GM06990 (cell line): ENCODE data around the gene MAP3K6.

ENCODE experiments used
- DNase-seq: peaks from one replicate; pipeline ENCODE4 v3.0.0-alpha.2; 2011; ENCODE audit not compliant: insufficient read length; ENCODE audit errors: extremely low read depth
- H3K27me3 ChIP-seq: replicated peaks from 2 replicates; pipeline ENCODE4 v1.6.0; 2011; ENCODE audit warnings: low read length; ENCODE audit not compliant: control insufficient read depth, insufficient read depth
- H3K36me3 ChIP-seq: 2 replicates; pipeline ENCODE4 v1.5.1; 2011; ENCODE audit warnings: low read length; ENCODE audit not compliant: control insufficient read depth, insufficient read depth
- H3K4me3 ChIP-seq: replicated peaks from 2 replicates; pipeline ENCODE4 v1.5.1; 2011; ENCODE audit warnings: low read depth, mild to moderate bottlenecking, control low read depth, low read length
- TF ChIP-seq, protein P1 (sequence below): IDR thresholded peaks from 2 replicates; pipeline ENCODE4 v1.5.1; 2011; ENCODE audit warnings: low read length, control low read depth, mild to moderate bottlenecking, inconsistent platforms; ENCODE audit not compliant: insufficient read depth, poor library complexity, severe bottlenecking

Gene MAP3K6

DNA sequence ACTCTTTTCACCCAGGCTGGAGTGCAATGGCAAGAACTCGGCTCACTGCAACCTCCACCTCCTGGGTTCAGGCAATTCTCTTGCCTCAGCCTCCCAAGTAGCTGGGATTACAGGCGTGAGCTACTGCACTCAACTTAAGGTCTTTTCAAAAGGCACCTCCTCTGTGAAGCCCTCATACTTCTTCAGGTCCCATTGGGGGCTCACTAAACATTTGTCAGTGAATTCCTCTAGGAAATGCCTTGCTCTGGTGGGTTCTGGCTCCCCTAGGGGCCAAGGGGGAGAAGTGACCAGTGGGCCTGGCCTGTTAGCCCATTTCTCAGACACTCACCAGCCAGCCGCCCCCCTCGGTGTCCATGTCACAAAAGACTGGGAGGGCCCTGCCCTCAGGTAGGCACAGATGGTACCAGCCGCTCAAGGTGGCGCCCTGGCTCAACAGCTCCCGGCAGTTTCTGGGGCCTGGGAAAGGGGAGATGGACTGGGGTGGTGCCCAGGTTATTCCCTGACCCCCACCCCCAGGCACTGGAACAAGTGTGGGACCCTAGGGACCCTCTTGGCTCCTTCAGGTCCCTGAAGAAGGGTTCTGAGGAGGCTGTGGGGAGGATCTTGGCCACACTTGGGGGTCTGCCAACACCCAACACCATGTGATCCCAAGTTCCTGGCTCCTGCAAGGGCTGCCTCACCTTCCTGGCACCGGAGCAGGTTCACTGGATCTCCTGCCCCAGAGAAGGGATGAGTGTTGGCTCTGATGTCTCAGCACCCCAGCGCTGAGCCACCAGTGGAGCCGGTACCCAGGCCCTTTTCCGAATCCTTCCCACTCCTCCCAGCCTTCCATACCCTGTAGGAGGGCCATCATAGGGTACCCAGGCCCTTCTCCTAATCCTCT, 6.3 kb upstream of the MAP3K6 start:
- DNase-seq = no peak
- Histone ChIP-seq H3K4me3 (no peak overlapping the region), H3K27me3 (peaks cover 1% of the 10 kb centered on the region), H3K36me3 (no peaks in the 10 kb centered on the region)
- TF ChIP-seq, protein P1, sequence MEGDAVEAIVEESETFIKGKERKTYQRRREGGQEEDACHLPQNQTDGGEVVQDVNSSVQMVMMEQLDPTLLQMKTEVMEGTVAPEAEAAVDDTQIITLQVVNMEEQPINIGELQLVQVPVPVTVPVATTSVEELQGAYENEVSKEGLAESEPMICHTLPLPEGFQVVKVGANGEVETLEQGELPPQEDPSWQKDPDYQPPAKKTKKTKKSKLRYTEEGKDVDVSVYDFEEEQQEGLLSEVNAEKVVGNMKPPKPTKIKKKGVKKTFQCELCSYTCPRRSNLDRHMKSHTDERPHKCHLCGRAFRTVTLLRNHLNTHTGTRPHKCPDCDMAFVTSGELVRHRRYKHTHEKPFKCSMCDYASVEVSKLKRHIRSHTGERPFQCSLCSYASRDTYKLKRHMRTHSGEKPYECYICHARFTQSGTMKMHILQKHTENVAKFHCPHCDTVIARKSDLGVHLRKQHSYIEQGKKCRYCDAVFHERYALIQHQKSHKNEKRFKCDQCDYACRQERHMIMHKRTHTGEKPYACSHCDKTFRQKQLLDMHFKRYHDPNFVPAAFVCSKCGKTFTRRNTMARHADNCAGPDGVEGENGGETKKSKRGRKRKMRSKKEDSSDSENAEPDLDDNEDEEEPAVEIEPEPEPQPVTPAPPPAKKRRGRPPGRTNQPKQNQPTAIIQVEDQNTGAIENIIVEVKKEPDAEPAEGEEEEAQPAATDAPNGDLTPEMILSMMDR = peak; percentile 32

DNA sequence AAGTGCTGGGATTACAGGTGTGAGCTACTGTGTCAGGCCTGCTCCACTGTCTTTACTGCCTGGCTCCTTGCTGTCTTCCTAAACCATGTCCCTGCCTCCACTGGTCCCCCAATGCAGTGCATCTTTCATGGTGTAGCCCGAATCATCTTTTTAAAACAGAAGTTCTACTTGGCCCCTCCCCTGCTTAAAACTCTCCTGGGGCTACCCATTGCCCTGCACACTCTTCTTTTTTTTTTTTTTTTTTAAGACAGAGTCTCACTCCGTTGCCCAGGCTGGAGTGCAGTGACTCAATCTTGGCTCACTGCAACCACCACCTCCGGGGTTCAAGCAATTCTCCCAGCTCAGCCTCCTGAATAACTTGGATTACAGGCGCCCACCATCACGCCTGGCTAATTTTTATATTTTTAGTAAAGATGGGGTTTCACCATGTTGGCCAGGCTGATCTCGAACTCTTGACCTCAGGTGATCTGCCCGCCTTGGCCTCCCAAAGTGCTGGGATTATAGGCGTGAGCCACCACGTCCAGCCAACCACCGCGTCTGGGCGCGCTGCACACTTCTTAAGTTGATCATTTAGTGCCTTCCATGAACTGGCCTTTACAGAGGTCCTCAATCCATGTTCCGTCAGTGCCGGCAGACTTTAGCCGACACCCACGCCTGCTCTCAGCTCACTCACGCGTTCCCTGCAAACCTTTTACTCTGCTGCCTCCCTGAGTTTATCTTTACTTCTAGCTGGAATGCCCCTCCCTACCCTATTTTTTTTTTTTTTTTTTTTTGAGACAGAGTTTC, 5.5 kb upstream of the MAP3K6 start:
- TF ChIP-seq, protein P1 = no peak
- no peak for DNase-seq
- Histone ChIP-seq H3K4me3 (no peak overlapping the region), H3K27me3 (peaks cover 1% of the 10 kb centered on the region), H3K36me3 (no peaks in the 10 kb centered on the region)

DNA sequence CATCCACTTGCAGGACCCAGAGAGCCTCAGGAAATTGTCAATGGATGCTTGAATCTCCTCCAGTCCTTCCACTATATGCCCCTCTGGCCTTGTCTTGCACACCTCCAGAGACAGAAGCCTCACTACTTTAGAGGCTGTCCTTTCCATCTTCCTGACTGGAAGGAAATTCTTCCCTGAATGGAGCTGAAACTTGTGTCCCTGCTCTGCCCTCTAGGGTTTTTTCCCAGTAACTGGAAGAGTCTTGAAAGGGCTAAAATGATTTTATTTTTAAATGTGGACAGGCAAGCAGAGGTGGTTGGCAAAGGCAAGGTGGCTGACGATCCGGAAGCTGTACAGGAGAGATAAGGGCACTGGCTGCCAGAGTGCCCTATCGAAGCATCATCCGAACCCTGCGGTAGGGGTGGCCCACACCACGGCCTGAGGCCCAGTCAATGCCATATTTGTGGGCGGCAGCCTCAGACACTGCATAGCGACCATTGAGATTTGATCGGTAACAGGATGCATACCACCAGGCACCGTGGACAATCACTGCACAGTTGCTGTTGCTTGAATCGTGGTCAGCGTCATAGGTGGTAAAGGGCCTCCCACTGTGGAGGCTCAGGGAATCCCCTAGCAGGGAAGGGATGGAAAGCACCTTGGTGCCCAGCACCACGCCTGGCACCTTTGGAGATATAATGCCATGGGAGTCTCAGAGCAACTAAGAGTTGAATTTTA, 2.3 kb upstream of the MAP3K6 start:
- TF ChIP-seq, protein P1 = no peak
- Histone ChIP-seq H3K36me3 (no peaks in the 10 kb centered on the region), H3K4me3 (no peak overlapping the region), H3K27me3 (no peaks in the 10 kb centered on the region)
- DNase-seq = no peak

- TF ChIP-seq, protein P1 = no peak
- Histone ChIP-seq H3K27me3 (no peaks in the 10 kb centered on the region), H3K36me3 (no peaks in the 10 kb centered on the region), H3K4me3 (no peak overlapping the region)
- no peak for DNase-seq
Observed at GRCh38 chr1:27367160-27367650, 444 bp upstream of the MAP3K6 start.

- peak; percentile 69 for DNase-seq
- no peaks in the 10 kb centered on the region for H3K27me3 ChIP-seq
- peak overlapping the region; percentile 63 for H3K4me3 ChIP-seq
- no peaks in the 10 kb centered on the region for H3K36me3 ChIP-seq
- TF ChIP-seq, protein P1 = no peak
Observed at GRCh38 chr1:27366113-27366410, 699 bp downstream of the MAP3K6 start.
